SK-N-SH (cell line): ENCODE data around the gene SMPD4.
A peak's percentile ranks its signal among the peaks of the same experiment; 100 is the strongest.
"Not testable (repeated sequence)": the region's sequence is repeated elsewhere in the genome, so short reads cannot be mapped to it uniquely, and the experiment has no call there.

Experiments
- CTCF ChIP-seq: fragments of 200-600 bp; sonication (generic); IDR thresholded peaks from 2 replicates; pipeline ENCODE4 v1.6.1; 2017; ENCODE audit warnings: antibody characterized with exemption, mild to moderate bottlenecking, moderate library complexity
- NFIC ChIP-seq: IDR thresholded peaks from 2 replicates; pipeline ENCODE4 v1.4.0; 2012; ENCODE audit warnings: borderline replicate concordance
- REST ChIP-seq: IDR thresholded peaks from 2 replicates; pipeline ENCODE4 v1.6.1; 2012; ENCODE audit warnings: mild to moderate bottlenecking, low read depth, low read length, moderate library complexity
- SMC3 ChIP-seq: IDR thresholded peaks from 2 replicates; pipeline ENCODE4 v1.6.1; 2012; ENCODE audit warnings: low read depth, low read length, improper control_type of control experiment

GRCh38 chr2:130181880-130182682 lies 679 bp upstream of the SMPD4 start, which contains the start of gene MZT2B:
- TF ChIP-seq CTCF (peak; percentile 59), SMC3 (peak; percentile 62)
- TF ChIP-seq NFIC, REST: not testable (repeated sequence)
